Measurements from ENCODE around the gene ATG4D. TPM values are rescaled to one million over a fixed set of nuclear protein-coding genes. Genes with fewer than 3 reads are reported as not detected.
"Not testable (repeated sequence)": the region's sequence is repeated elsewhere in the genome, so short reads cannot be mapped to it uniquely, and the experiment has no call there.

The ATG4D gene
- total RNA-seq, 2 donors from 2014 or later: 47.1 to 61.2 TPM

- Histone ChIP-seq H3K4me3 (peak overlapping the region; percentile 82 to 100), H3K27me3 (no peaks in the 10 kb centered on the region), H3K27ac (peak overlapping the region; percentile 88 to 94), H3K9me3 (no peaks in the 10 kb centered on the region), H3K36me3 (peaks cover 21% of the 10 kb centered on the region), H3K4me1 (peaks cover 0 to 25% of the 10 kb centered on the region in 2 donors)
- no peak for DNase-seq (ENCODE audit: low spot score)
- TF ChIP-seq CTCF (IDR thresholded peaks at IDR 0.05): no peak
Observed at GRCh38 chr19:10544753-10545251, 1.1 kb downstream of the ATG4D start.

GRCh38 chr19:10546817-10547216 is 3.1 kb downstream of the ATG4D start:
- H3K36me3 ChIP-seq: peaks cover 39% of the 10 kb centered on the region
- H3K27ac ChIP-seq: no peak overlapping the region
- no peaks in the 10 kb centered on the region for H3K27me3 ChIP-seq
- H3K4me1 ChIP-seq: peaks cover 0 to 25% of the 10 kb centered on the region in 2 donors
- DNase-seq (ENCODE audit: low spot score): no peak
- no peak overlapping the region for H3K4me3 ChIP-seq
- TF ChIP-seq CTCF (IDR thresholded peaks at IDR 0.05): no peak
- no peaks in the 10 kb centered on the region for H3K9me3 ChIP-seq

- no peak for DNase-seq (ENCODE audit: low spot score)
- Histone ChIP-seq H3K4me3 (no peak overlapping the region), H3K36me3 (peaks cover 59% of the 10 kb centered on the region), H3K9me3 (no peaks in the 10 kb centered on the region), H3K27ac (no peak overlapping the region), H3K4me1 (peaks cover 0 to 20% of the 10 kb centered on the region in 2 donors), H3K27me3 (no peaks in the 10 kb centered on the region)
- no peak for TF ChIP-seq CTCF (IDR thresholded peaks at IDR 0.05)
Observed at GRCh38 chr19:10548746-10549276, 5.1 kb downstream of the ATG4D start.

GRCh38 chr19:10549733-10550132 is 6.0 kb downstream of the ATG4D start:
- Histone ChIP-seq H3K4me1 (peaks cover 0 to 13% of the 10 kb centered on the region in 2 donors), H3K27ac (no peak overlapping the region), H3K36me3 (peaks cover 68% of the 10 kb centered on the region), H3K9me3 (no peaks in the 10 kb centered on the region), H3K4me3 (no peak overlapping the region), H3K27me3 (no peaks in the 10 kb centered on the region)
- TF ChIP-seq CTCF (IDR thresholded peaks at IDR 0.05): no peak
- no peak for DNase-seq (ENCODE audit: low spot score)

- Histone ChIP-seq H3K27me3 (no peaks in the 10 kb centered on the region), H3K9me3 (no peaks in the 10 kb centered on the region), H3K36me3 (peaks cover 74% of the 10 kb centered on the region), H3K4me1 (peaks cover 0 to 7% of the 10 kb centered on the region in 2 donors), H3K4me3 (no peak overlapping the region), H3K27ac (no peak overlapping the region)
- DNase-seq (ENCODE audit: low spot score): no peak
- no peak for TF ChIP-seq CTCF (IDR thresholded peaks at IDR 0.05)
Observed at GRCh38 chr19:10550336-10550735, 6.6 kb downstream of the ATG4D start.

- H3K4me3 ChIP-seq; H3K27ac ChIP-seq; H3K4me1 ChIP-seq; H3K9me3 ChIP-seq; H3K27me3 ChIP-seq; DNase-seq (ENCODE audit: low spot score): not testable (repeated sequence)
- peaks cover 81% of the 10 kb centered on the region for H3K36me3 ChIP-seq
Observed at GRCh38 chr19:10551006-10551405, 7.3 kb downstream of the ATG4D start.

Measured in right atrium auricular region (tissue), 2 donors.